ENCODE data around the gene TNFAIP8L2.

The TNFAIP8L2 gene

GRCh38 chr1:151165738-151166504 lies 9.5 kb downstream of the TNFAIP8L2 start, which contains the start of the genes LYSMD1 and SCNM1:
TSS of gene LYSMD1 (minus strand) at chr1:151165902. CDS start at chr1:151165258, 644 bp downstream.
TSS of gene SCNM1 (plus strand) at chr1:151166144. CDS start at chr1:151166153, 9 bp downstream.
- TF ChIP-seq, protein P1, sequence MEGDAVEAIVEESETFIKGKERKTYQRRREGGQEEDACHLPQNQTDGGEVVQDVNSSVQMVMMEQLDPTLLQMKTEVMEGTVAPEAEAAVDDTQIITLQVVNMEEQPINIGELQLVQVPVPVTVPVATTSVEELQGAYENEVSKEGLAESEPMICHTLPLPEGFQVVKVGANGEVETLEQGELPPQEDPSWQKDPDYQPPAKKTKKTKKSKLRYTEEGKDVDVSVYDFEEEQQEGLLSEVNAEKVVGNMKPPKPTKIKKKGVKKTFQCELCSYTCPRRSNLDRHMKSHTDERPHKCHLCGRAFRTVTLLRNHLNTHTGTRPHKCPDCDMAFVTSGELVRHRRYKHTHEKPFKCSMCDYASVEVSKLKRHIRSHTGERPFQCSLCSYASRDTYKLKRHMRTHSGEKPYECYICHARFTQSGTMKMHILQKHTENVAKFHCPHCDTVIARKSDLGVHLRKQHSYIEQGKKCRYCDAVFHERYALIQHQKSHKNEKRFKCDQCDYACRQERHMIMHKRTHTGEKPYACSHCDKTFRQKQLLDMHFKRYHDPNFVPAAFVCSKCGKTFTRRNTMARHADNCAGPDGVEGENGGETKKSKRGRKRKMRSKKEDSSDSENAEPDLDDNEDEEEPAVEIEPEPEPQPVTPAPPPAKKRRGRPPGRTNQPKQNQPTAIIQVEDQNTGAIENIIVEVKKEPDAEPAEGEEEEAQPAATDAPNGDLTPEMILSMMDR (conservative IDR thresholded peaks at IDR 0.05; ENCODE audit: low read depth) = no peak
- peak within 1 kb of the TSS; percentile 84 for H3K27ac ChIP-seq
- POLR2A ChIA-PET (ENCODE audit: low non-redundant PET) = no interaction called here
- peak; percentile 96 for DNase-seq (ENCODE audit: low spot score)
- CTCF ChIA-PET = no interaction called here

DNA sequence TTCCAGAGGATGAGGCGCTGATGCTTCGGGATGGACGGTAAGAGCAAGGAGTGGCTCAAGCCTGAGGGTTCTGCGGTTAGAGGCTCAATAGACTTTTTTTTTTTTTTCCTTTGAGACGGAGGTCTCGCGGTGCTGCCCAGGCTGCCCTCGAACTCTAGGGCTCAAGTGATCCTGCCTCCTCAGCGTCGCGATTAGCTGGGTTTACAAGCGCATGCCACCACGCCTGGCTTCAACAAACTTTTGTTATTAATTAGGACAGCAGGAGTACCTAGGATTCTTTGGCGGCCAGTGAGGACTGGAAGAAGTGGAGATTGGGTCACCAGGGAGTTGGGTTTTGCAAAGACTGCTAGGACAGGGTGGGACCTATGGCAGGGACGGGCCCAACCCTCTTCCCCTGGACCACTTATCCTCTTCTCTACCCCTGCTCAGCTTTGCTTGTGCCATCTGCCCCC lies 10.1 kb downstream of the TNFAIP8L2 start:
- TF ChIP-seq, protein P1 (conservative IDR thresholded peaks at IDR 0.05; ENCODE audit: low read depth) = no peak
- CTCF ChIA-PET = no interaction called here
- POLR2A ChIA-PET (ENCODE audit: low non-redundant PET) = interaction anchor here (0.6 kb wide), 1 partner anchor 34 kb away, joined by 3 read pairs; no protein-coding TSS in a partner anchor
- peak overlapping the region; percentile 84 for H3K27ac ChIP-seq
- DNase-seq (ENCODE audit: low spot score) = peak; percentile 61

DNA sequence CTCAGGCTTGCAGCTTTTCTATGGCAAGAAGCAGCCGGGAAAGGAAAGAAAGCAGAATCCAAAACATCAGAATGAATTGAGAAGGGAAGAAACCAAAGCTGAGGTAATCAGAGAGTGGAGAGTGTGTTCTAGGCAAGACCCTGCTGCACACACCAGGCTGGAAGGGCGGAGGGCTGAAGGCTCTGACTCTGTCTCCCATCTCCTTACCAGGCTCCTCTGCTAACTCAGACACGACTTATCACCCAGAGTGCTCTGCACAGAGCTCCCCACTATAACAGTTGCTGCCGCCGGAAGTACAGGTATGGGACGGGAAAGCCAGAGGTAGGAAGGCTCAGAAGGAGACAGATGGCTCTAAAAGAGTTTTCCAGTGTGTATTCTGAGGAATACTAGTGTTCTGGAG lies 10.7 kb downstream of the TNFAIP8L2 start:
- ChIA-PET POLR2A (ENCODE audit: low non-redundant PET) (interaction anchor here (0.6 kb wide), 1 partner anchor 33 kb away, joined by 3 read pairs; no protein-coding TSS in a partner anchor), CTCF (no interaction called here)
- no peak for DNase-seq (ENCODE audit: low spot score)
- TF ChIP-seq, protein P1 (conservative IDR thresholded peaks at IDR 0.05; ENCODE audit: low read depth) = no peak
- H3K27ac ChIP-seq = peak overlapping the region; percentile 84

DNA sequence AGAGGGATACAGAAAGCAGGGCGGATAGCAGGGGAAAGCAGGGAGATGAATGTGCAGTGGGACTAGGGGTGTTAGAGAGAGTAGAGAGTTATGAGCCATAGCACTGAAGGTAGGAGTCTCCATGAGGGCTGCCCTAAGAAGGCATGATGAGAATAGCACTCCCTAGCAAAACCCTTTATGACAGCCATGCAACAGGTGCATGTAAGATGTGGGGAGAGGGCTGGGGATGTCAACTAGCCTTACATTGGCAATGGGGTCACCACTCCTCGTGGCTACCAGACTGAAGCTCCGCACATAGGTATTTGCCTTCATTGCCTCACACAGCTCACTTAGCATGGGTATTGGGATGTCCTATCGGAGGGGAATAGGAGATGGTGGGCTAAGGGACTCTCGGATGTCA lies 14.7 kb downstream of the TNFAIP8L2 start:
- H3K27ac ChIP-seq = no peak overlapping the region
- ChIA-PET CTCF (interaction anchor here (0.6 to 0.8 kb wide), 3 partner anchors 30 to 135 kb away, joined by 4 read pairs; no protein-coding TSS in a partner anchor), POLR2A (ENCODE audit: low non-redundant PET) (no interaction called here)
- TF ChIP-seq, protein P1 (conservative IDR thresholded peaks at IDR 0.05; ENCODE audit: low read depth) = no peak
- DNase-seq (ENCODE audit: low spot score) = no peak

DNA sequence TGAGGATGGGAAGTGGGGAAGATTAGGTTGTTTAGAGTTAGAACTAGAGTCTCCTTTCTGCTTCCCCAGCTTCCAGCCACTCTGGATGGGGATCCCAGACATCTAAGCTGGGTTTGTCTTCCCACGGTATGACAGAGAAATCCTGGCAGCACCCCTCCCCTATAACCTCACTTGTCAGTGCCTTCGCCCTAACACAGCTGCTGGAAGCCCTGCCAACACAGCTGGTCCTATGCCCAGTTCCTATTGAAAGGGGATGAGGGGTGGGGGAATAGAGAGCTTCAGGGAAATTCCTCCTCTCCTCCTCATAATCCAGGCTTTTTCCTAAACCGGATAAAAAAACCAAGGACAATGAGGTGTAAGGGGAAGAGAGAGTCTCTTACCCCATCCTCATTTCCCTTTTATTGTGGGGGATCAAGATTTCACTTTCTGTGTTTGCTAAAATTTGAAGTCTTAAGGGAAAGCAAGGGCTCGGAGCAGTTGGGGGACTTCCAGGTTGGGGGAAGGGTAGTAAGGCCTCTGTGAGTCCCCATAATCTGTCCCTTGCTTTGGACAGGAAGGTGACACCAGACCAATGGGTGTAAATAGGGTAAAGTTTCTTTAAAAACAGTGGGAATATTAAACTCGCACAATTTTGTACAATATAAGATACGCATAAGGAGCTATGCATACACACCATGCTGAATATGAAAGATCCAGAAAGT lies 18.7 kb downstream of the TNFAIP8L2 start:
- ChIA-PET POLR2A (ENCODE audit: low non-redundant PET) (no interaction called here), CTCF (interaction anchor here (0.5 to 0.7 kb wide), 4 partner anchors 33 to 290 kb away, joined by 3 to 6 read pairs (median 4); no protein-coding TSS in a partner anchor)
- no peak for DNase-seq (ENCODE audit: low spot score)
- H3K27ac ChIP-seq = peak overlapping the region; percentile 71
- TF ChIP-seq, protein P1 (conservative IDR thresholded peaks at IDR 0.05; ENCODE audit: low read depth) = no peak

GRCh38 chr1:151175863-151176262 lies 19.4 kb downstream of the TNFAIP8L2 start, which contains the start of gene TMOD4:
TSS of gene TMOD4 (minus strand) at chr1:151175981. CDS start at chr1:151174875, 1,106 bp downstream.
- no peak for DNase-seq (ENCODE audit: low spot score)
- POLR2A ChIA-PET (ENCODE audit: low non-redundant PET) = no interaction called here
- TF ChIP-seq, protein P1 (conservative IDR thresholded peaks at IDR 0.05; ENCODE audit: low read depth) = peak; percentile 57
- CTCF ChIA-PET = interaction anchor here (0.5 to 0.7 kb wide), 2 partner anchors 104 to 614 kb away, joined by 3 to 4 read pairs; no protein-coding TSS in a partner anchor
- H3K27ac ChIP-seq = peak within 1 kb of the TSS; percentile 71
